ENCODE measurements around the gene NTPCR. TPM values are rescaled to one million over a fixed set of nuclear protein-coding genes. Genes with fewer than 3 reads are reported as not detected.

Gene NTPCR
- polyA plus RNA-seq, 2 of the 4 experiments (the other 2 are of a cell fraction): 69.9 to 83.6 TPM

DNA sequence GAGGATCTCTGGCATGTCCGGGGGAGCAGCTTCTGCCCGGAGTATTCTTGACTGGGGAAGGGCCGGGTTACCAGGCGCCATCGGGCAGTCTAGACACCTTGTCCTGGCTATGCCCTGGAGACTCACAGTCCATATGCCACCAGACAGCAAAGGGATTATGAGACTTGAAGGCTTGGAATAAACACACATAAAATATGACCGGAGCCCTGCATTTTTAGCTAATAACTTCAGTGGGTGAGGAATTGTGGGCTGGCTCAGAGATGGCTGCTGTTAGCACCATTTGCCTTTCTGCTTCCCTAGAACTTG, 15.5 kb downstream of the NTPCR start:
- H3K4me2 ChIP-seq: no peak overlapping the region
- no peak for FAIRE-seq
- ChIA-PET POLR2A (no interaction called here), CTCF (interaction anchor here (0.7 to 1.6 kb wide), 2 partner anchors 13 kb away, joined by 3 to 7 read pairs; no protein-coding TSS in a partner anchor)
- no peak for DNase-seq (ENCODE audit: low read depth in 1 of 2, low spot score in 1 of 2)
- H3K27ac ChIP-seq: no peak overlapping the region
- TF ChIP-seq CEBPB (IDR thresholded peaks at IDR 0.05) (no peak), NPAS2 (CRISPR knock-in tag; IDR thresholded peaks at IDR 0.05; ENCODE audit: borderline replicate concordance) (no peak), MAX (IDR thresholded peaks at IDR 0.05) (no peak)
- no peaks in the 10 kb centered on the region for H3K9me3 ChIP-seq
- no peak overlapping the region for H3K4me3 ChIP-seq
- ATAC-seq: no peak
- 0 out of 3 replicates have a peak, but pooled peaks cover 5% of the 10 kb centered on the region for H3K4me1 ChIP-seq
- WGBS (ENCODE audit: missing lambda C conversion rate): 98% methylated on average over 6 of the region's 6 CpGs

DNA sequence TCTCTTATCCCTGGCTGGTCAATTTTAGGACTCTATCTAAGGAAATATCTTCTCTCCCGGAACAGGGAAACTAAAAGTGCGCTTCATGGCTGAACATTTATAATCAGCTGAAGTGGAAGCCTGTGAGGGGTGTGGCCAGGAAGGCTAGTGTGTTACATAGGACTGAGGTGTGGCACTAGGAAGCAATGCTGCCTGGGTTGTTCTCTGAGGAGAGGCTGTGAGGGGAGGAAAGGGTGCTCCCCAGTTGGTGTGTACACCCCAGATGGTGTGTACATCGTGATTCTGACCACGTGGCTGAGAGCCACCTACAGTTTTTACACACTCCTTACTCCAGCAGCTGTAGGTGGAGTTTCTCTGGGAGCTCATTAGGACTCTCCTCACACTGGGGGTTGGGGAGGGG, 16.3 kb downstream of the NTPCR start:
- POLR2A ChIA-PET: no interaction called here
- TF ChIP-seq RARB (CRISPR knock-in tag; IDR thresholded peaks at IDR 0.05): no peak
- TF ChIP-seq, protein P1, sequence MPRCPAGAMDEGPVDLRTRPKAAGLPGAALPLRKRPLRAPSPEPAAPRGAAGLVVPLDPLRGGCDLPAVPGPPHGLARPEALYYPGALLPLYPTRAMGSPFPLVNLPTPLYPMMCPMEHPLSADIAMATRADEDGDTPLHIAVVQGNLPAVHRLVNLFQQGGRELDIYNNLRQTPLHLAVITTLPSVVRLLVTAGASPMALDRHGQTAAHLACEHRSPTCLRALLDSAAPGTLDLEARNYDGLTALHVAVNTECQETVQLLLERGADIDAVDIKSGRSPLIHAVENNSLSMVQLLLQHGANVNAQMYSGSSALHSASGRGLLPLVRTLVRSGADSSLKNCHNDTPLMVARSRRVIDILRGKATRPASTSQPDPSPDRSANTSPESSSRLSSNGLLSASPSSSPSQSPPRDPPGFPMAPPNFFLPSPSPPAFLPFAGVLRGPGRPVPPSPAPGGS (IDR thresholded peaks at IDR 0.05): no peak
- no peak for TF ChIP-seq ZSCAN20 (CRISPR knock-in tag; IDR thresholded peaks at IDR 0.05)
- no peak for TF ChIP-seq RNF2 (IDR thresholded peaks at IDR 0.05; ENCODE audit: borderline replicate concordance, low read depth)
- TF ChIP-seq FOSB (CRISPR knock-in tag; IDR thresholded peaks at IDR 0.05): no peak
- TF ChIP-seq HOXB13 (CRISPR knock-in tag; IDR thresholded peaks at IDR 0.05; ENCODE audit: low read depth): no peak
- no peak for TF ChIP-seq PBX3 (IDR thresholded peaks at IDR 0.05)
- no peak for TF ChIP-seq HOXA7 (CRISPR knock-in tag; IDR thresholded peaks at IDR 0.05)
- no peak for TF ChIP-seq KDM1A (IDR thresholded peaks at IDR 0.05; ENCODE audit: low read depth)
- TF ChIP-seq NFE2L2 (conservative IDR thresholded peaks at IDR 0.05; ENCODE audit: low read length): no peak
- no peak for TF ChIP-seq CTCF (IDR thresholded peaks at IDR 0.05)
- TF ChIP-seq HEYL (CRISPR knock-in tag; IDR thresholded peaks at IDR 0.05): no peak
- TF ChIP-seq RCOR1 (IDR thresholded peaks at IDR 0.05; ENCODE audit: low read depth, low read length): no peak
- TF ChIP-seq FOSL2 (IDR thresholded peaks at IDR 0.05): no peak
- no peak for TF ChIP-seq FOSL2 (CRISPR knock-in tag; IDR thresholded peaks at IDR 0.05)
- TF ChIP-seq POLR2AphosphoS2 (conservative IDR thresholded peaks at IDR 0.05; ENCODE audit: low read length): no peak
- no peak for TF ChIP-seq NPAS2 (CRISPR knock-in tag; IDR thresholded peaks at IDR 0.05; ENCODE audit: borderline replicate concordance)
- TF ChIP-seq ZFP36 (IDR thresholded peaks at IDR 0.05; ENCODE audit: borderline replicate concordance, partially characterized antibody): no peak
- no peak overlapping the region for H3K27ac ChIP-seq

DNA sequence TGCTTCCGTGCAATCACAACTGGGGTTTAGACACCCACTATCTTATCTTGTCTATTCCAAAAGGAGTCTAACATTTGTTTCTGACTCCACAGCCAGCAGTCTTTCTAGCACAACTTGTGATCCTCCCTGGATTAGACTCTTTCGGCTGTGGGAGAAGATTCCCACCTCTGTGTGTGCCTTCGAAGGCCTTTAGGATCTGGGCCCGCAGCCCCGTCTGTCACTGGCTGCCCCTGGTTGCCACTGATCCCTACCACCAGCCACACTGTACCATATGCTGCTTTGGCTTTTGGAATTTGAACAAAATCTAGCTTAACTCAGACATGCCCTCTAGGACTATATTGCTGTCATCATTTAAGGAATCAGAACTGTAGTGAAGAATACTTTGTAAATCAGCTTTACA, 18.0 kb downstream of the NTPCR start:
- TF ChIP-seq RFX5 (IDR thresholded peaks at IDR 0.05) (no peak), ESRRA (IDR thresholded peaks at IDR 0.05; ENCODE audit: borderline replicate concordance, low read length) (no peak), MAFK (IDR thresholded peaks at IDR 0.05; ENCODE audit: partially characterized antibody) (no peak), HOXB13 (CRISPR knock-in tag; IDR thresholded peaks at IDR 0.05; ENCODE audit: low read depth) (no peak)
- POLR2A ChIA-PET: no interaction called here
- FAIRE-seq (no peak), DNase-seq (ENCODE audit: low read depth in 1 of 2, low spot score in 1 of 2) (no peak), ATAC-seq (no peak)
- WGBS (ENCODE audit: missing lambda C conversion rate): 98% methylated on average over 5 of the region's 5 CpGs
- H3K4me3 ChIP-seq: no peak overlapping the region
- CTCF ChIA-PET: interaction anchor here (1.0 to 2.1 kb wide), 2 partner anchors 19 to 271 kb away, joined by 3 to 6 read pairs; no protein-coding TSS in a partner anchor
- H3K4me2 ChIP-seq: no peak overlapping the region
- H3K27ac ChIP-seq: no peak overlapping the region
- H3K4me1 ChIP-seq: no peaks in the 10 kb centered on the region
- peaks cover 17% of the 10 kb centered on the region for H3K9me3 ChIP-seq

More for the DNA sequence above, 16.3 kb downstream of the NTPCR start:
- DNase-seq (ENCODE audit: low read depth in 1 of 2, low spot score in 1 of 2) (no peak), ATAC-seq (no peak), FAIRE-seq (no peak)
- Histone ChIP-seq H3K4me1 (0 out of 3 replicates have a peak, but pooled peaks cover 5% of the 10 kb centered on the region), H3K4me3 (no peak overlapping the region), H3K4me2 (no peak overlapping the region), H3K9me3 (peaks cover 3% of the 10 kb centered on the region; the same call in 1 of the 3 replicates)
- CTCF ChIA-PET: interaction anchor here (0.7 to 1.0 kb wide), 2 partner anchors 10 to 14 kb away, joined by 3 read pairs; no protein-coding TSS in a partner anchor
- WGBS (ENCODE audit: missing lambda C conversion rate): 88% methylated on average over 4 of the region's 4 CpGs
